KMS-11 (cell line): Measurements from ENCODE around the gene EHD1.

ENCODE experiments used
- H2AFZ ChIP-seq: fragments of 200-600 bp; sonication (generic); 2 replicates; pipeline ENCODE4 v1.6.1; 2016; ENCODE audit warnings: antibody characterized with exemption, mixed run types, low read depth
- H3K27ac ChIP-seq: fragments of 200-600 bp; sonication (generic); 2 replicates; pipeline ENCODE4 v1.6.1; 2016; ENCODE audit warnings: mild to moderate bottlenecking, mixed run types
- H3K27me3 ChIP-seq: fragments of 200-600 bp; sonication (generic); 2 replicates; pipeline ENCODE4 v1.6.1; 2017; ENCODE audit warnings: mild to moderate bottlenecking, low read depth, mixed run types, moderate library complexity; ENCODE audit not compliant: insufficient read depth
- H3K36me3 ChIP-seq: fragments of 200-600 bp; sonication (generic); 2 replicates; pipeline ENCODE4 v1.6.1; 2017; ENCODE audit warnings: mild to moderate bottlenecking, mixed run types; ENCODE audit not compliant: insufficient read depth
- H3K4me1 ChIP-seq: fragments of 200-600 bp; sonication (generic); 2 replicates; pipeline ENCODE4 v1.6.1; 2016; ENCODE audit warnings: mild to moderate bottlenecking, low read depth, mixed run types; ENCODE audit not compliant: poor library complexity, severe bottlenecking
- H3K4me2 ChIP-seq: fragments of 200-600 bp; sonication (generic); 2 replicates; pipeline ENCODE4 v1.7.0; 2016; ENCODE audit warnings: mild to moderate bottlenecking, mixed run types
- H3K4me3 ChIP-seq: fragments of 200-600 bp; sonication (generic); IDR thresholded peaks from 2 replicates; pipeline ENCODE4 v1.6.1; 2017; ENCODE audit warnings: low read depth, low read length, mixed read lengths; ENCODE audit not compliant: insufficient read depth
- H3K79me2 ChIP-seq: fragments of 200-600 bp; sonication (generic); 2 replicates; pipeline ENCODE4 v1.6.1; 2016; ENCODE audit warnings: low read depth, mixed run types; ENCODE audit not compliant: insufficient read depth
- H3K9ac ChIP-seq: fragments of 200-600 bp; sonication (generic); 2 replicates; pipeline ENCODE4 v1.6.1; 2016; ENCODE audit warnings: mild to moderate bottlenecking, mixed run types
- H4K20me1 ChIP-seq: fragments of 200-600 bp; sonication (generic); 2 replicates; pipeline ENCODE4 v1.6.1; 2016; ENCODE audit warnings: mild to moderate bottlenecking, mixed run types; ENCODE audit not compliant: insufficient read depth
- CTCF ChIP-seq: fragments of 200-600 bp; sonication (generic); conservative IDR thresholded peaks from 2 replicates; pipeline ENCODE4 v1.6.1; 2017; ENCODE audit warnings: low read depth, mild to moderate bottlenecking, antibody characterized with exemption, low read length, moderate library complexity, mixed read lengths

The EHD1 gene

GRCh38 chr11:64911689-64912088 lies 33.3 kb upstream of the EHD1 start:
- Histone ChIP-seq H3K9ac (no peak overlapping the region), H3K36me3 (no peaks in the 10 kb centered on the region), H3K79me2 (no peaks in the 10 kb centered on the region), H4K20me1 (no peaks in the 10 kb centered on the region), H3K27ac (no peak overlapping the region), H3K27me3 (no peaks in the 10 kb centered on the region), H3K4me2 (no peak overlapping the region), H3K4me3 (no peak overlapping the region), H3K4me1 (peaks cover 6% of the 10 kb centered on the region), H2AFZ (no peak overlapping the region)
- no peak for TF ChIP-seq CTCF

GRCh38 chr11:64911142-64911541 lies 32.7 kb upstream of the EHD1 start:
- no peaks in the 10 kb centered on the region for H3K27me3 ChIP-seq
- H2AFZ ChIP-seq: no peak overlapping the region
- H3K9ac ChIP-seq: no peak overlapping the region
- H4K20me1 ChIP-seq: no peaks in the 10 kb centered on the region
- no peak overlapping the region for H3K4me3 ChIP-seq
- no peaks in the 10 kb centered on the region for H3K79me2 ChIP-seq
- no peak overlapping the region for H3K27ac ChIP-seq
- no peaks in the 10 kb centered on the region for H3K36me3 ChIP-seq
- H3K4me2 ChIP-seq: no peak overlapping the region
- peaks cover 6% of the 10 kb centered on the region for H3K4me1 ChIP-seq
- TF ChIP-seq CTCF: no peak

- Histone ChIP-seq H3K4me3 (no peak overlapping the region), H3K79me2 (no peaks in the 10 kb centered on the region), H3K27me3 (no peaks in the 10 kb centered on the region), H2AFZ (no peak overlapping the region), H4K20me1 (no peaks in the 10 kb centered on the region), H3K36me3 (no peaks in the 10 kb centered on the region), H3K4me1 (peaks cover 3% of the 10 kb centered on the region), H3K27ac (no peak overlapping the region), H3K9ac (no peak overlapping the region), H3K4me2 (no peak overlapping the region)
- TF ChIP-seq CTCF: no peak
These were observed 32.2 kb upstream of the EHD1 start for GRCh38 chr11:64910451-64911093.

- H3K4me3 ChIP-seq: no peak overlapping the region
- H3K36me3 ChIP-seq: no peaks in the 10 kb centered on the region
- no peaks in the 10 kb centered on the region for H4K20me1 ChIP-seq
- no peaks in the 10 kb centered on the region for H3K79me2 ChIP-seq
- H3K4me1 ChIP-seq: no peaks in the 10 kb centered on the region
- H3K27me3 ChIP-seq: no peaks in the 10 kb centered on the region
- H3K9ac ChIP-seq: no peak overlapping the region
- H3K27ac ChIP-seq: no peak overlapping the region
- no peak for TF ChIP-seq CTCF
- H2AFZ ChIP-seq: no peak overlapping the region
- H3K4me2 ChIP-seq: no peak overlapping the region
These were observed 31.4 kb upstream of the EHD1 start for GRCh38 chr11:64909653-64910343.
